Measurements from ENCODE around the gene LVRN. TPM values are rescaled to one million over a fixed set of nuclear protein-coding genes. Genes with fewer than 3 reads are reported as not detected.
A peak's percentile ranks its signal among the peaks of the same experiment; 100 is the strongest.

Gene LVRN
- total and polyA plus RNA-seq, 2 experiments from 2014 or later, result 0.31 to 0.45 TPM

GRCh38 chr5:116013207-116013785 is 51.0 kb downstream of the LVRN start (continued):
- TF ChIP-seq, protein P1, sequence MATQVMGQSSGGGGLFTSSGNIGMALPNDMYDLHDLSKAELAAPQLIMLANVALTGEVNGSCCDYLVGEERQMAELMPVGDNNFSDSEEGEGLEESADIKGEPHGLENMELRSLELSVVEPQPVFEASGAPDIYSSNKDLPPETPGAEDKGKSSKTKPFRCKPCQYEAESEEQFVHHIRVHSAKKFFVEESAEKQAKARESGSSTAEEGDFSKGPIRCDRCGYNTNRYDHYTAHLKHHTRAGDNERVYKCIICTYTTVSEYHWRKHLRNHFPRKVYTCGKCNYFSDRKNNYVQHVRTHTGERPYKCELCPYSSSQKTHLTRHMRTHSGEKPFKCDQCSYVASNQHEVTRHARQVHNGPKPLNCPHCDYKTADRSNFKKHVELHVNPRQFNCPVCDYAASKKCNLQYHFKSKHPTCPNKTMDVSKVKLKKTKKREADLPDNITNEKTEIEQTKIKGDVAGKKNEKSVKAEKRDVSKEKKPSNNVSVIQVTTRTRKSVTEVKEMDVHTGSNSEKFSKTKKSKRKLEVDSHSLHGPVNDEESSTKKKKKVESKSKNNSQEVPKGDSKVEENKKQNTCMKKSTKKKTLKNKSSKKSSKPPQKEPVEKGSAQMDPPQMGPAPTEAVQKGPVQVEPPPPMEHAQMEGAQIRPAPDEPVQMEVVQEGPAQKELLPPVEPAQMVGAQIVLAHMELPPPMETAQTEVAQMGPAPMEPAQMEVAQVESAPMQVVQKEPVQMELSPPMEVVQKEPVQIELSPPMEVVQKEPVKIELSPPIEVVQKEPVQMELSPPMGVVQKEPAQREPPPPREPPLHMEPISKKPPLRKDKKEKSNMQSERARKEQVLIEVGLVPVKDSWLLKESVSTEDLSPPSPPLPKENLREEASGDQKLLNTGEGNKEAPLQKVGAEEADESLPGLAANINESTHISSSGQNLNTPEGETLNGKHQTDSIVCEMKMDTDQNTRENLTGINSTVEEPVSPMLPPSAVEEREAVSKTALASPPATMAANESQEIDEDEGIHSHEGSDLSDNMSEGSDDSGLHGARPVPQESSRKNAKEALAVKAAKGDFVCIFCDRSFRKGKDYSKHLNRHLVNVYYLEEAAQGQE (IDR thresholded peaks at IDR 0.05; ENCODE audit: unreplicated experiment), result no peak
- TF ChIP-seq, protein P2, sequence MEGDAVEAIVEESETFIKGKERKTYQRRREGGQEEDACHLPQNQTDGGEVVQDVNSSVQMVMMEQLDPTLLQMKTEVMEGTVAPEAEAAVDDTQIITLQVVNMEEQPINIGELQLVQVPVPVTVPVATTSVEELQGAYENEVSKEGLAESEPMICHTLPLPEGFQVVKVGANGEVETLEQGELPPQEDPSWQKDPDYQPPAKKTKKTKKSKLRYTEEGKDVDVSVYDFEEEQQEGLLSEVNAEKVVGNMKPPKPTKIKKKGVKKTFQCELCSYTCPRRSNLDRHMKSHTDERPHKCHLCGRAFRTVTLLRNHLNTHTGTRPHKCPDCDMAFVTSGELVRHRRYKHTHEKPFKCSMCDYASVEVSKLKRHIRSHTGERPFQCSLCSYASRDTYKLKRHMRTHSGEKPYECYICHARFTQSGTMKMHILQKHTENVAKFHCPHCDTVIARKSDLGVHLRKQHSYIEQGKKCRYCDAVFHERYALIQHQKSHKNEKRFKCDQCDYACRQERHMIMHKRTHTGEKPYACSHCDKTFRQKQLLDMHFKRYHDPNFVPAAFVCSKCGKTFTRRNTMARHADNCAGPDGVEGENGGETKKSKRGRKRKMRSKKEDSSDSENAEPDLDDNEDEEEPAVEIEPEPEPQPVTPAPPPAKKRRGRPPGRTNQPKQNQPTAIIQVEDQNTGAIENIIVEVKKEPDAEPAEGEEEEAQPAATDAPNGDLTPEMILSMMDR (conservative IDR thresholded peaks at IDR 0.05; ENCODE audit: low read depth in 2 of 2), result no peak
- no peak for TF ChIP-seq CREB1 (CRISPR knock-in tag; IDR thresholded peaks at IDR 0.05; ENCODE audit: low read depth)

GRCh38 chr5:116013936-116014335 is 51.7 kb downstream of the LVRN start:
- no peak for TF ChIP-seq POLR2AphosphoS5 (IDR thresholded peaks at IDR 0.05; ENCODE audit: low read depth)
- H3K4me3 ChIP-seq, result no peak overlapping the region
- no peaks in the 10 kb centered on the region for H3K79me2 ChIP-seq (replicated peaks; ENCODE audit: insufficient read depth)
- H3K9me2 ChIP-seq (ENCODE audit: insufficient read depth), result no peaks in the 10 kb centered on the region
- H4K20me1 ChIP-seq (replicated peaks; ENCODE audit: insufficient read depth), result no peaks in the 10 kb centered on the region
- Mint-ChIP-seq H3K27me3 (ENCODE audit: insufficient read depth, low read depth, poor library complexity) (no peaks in the 10 kb centered on the region), H3K9me3 (no peaks in the 10 kb centered on the region), H3K4me3 (no peak overlapping the region), H3K36me3 (ENCODE audit: low read depth) (no peaks in the 10 kb centered on the region), H3K4me1 (no peaks in the 10 kb centered on the region), H3K27ac (no peak overlapping the region)
- H3K27ac ChIP-seq (ENCODE audit: low read depth), result no peak overlapping the region
- no peak overlapping the region for H2AFZ ChIP-seq
- DNase-seq (ENCODE audit: low spot score), result no peak
- H3K36me3 ChIP-seq (ENCODE audit: insufficient read depth), result no peaks in the 10 kb centered on the region
- H3F3A ChIP-seq (replicated peaks; ENCODE audit: low read depth), result no peaks in the 10 kb centered on the region
- no peak for ATAC-seq
- H3K4me2 ChIP-seq, result no peak overlapping the region
- H3K4me1 ChIP-seq (ENCODE audit: insufficient read depth), result no peaks in the 10 kb centered on the region
- no peaks in the 10 kb centered on the region for H3K27me3 ChIP-seq (ENCODE audit: insufficient read depth)

DNA sequence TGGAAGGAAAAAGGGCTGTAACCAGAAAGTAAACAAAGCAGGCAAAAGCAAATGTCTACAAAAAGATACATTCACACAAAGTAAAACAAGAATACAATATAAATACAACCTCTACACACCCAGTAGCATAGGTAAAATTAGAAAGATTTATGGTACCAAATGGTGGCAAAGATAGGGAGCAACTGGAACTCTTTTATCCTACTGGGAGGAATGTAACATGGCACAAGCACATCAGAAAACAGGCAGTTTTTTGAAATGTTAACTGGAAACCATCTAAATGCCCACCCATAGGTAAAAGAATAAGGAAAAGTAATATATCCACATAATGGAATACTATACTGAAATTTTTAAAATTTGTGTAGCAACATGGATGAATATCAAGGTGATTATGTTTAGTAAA is 61.3 kb downstream of the LVRN start:
- Histone ChIP-seq H3K4me3 (no peak overlapping the region), H2AFZ (no peak overlapping the region), H3K4me1 (ENCODE audit: insufficient read depth) (no peaks in the 10 kb centered on the region), H3K9me2 (ENCODE audit: insufficient read depth) (no peaks in the 10 kb centered on the region; the same call in 1 of the 2 replicates), H3K79me2 (replicated peaks; ENCODE audit: insufficient read depth) (no peaks in the 10 kb centered on the region), H3F3A (replicated peaks; ENCODE audit: low read depth) (no peaks in the 10 kb centered on the region), H3K4me2 (no peak overlapping the region), H3K27ac (ENCODE audit: low read depth) (no peak overlapping the region), H3K36me3 (ENCODE audit: insufficient read depth) (no peaks in the 10 kb centered on the region), H4K20me1 (replicated peaks; ENCODE audit: insufficient read depth) (no peaks in the 10 kb centered on the region), H3K27me3 (ENCODE audit: insufficient read depth) (no peaks in the 10 kb centered on the region)
- Mint-ChIP-seq H3K27ac (no peak overlapping the region), H3K27me3 (ENCODE audit: insufficient read depth, low read depth, poor library complexity) (no peaks in the 10 kb centered on the region), H3K4me3 (no peak overlapping the region), H3K9me3 (no peaks in the 10 kb centered on the region), H3K36me3 (ENCODE audit: low read depth) (no peaks in the 10 kb centered on the region), H3K4me1 (no peaks in the 10 kb centered on the region)
- TF ChIP-seq, protein P2 (conservative IDR thresholded peaks at IDR 0.05; ENCODE audit: low read depth in 2 of 2), result peak in 1 of 2 experiments; percentile 22; a peak in 1 of 4 replicates
- TF ChIP-seq, protein P1 (IDR thresholded peaks at IDR 0.05; ENCODE audit: unreplicated experiment), result no peak
- ATAC-seq (no peak), DNase-seq (ENCODE audit: low spot score) (no peak)
